Esophagus squamous epithelium (tissue), 4 donors: ENCODE measurements around the gene GTF2A1L.

Experiments used
- CTCF ChIP-seq, 6 experiments: fragments of 450-650 bp in 4 of 6; fragments of 200-600 bp in 2 of 6; sonication (generic) in 2 of 6; IDR thresholded peaks; one replicate each; pipeline ENCODE4 v1.5.1; 2016 to 2019; ENCODE audit warnings: antibody characterized with exemption in 6 of 6, mild to moderate bottlenecking in 4 of 6, moderate library complexity in 4 of 6
- POLR2A ChIP-seq, 4 donors: fragments of 450-650 bp; IDR thresholded peaks; one replicate each; pipeline ENCODE4 v1.6.1; 2017; ENCODE audit warnings: antibody characterized with exemption in 4 of 4, mild to moderate bottlenecking in 4 of 4, moderate library complexity in 3 of 4

GRCh38 chr2:48638261-48638660 is 20.6 kb downstream of the GTF2A1L start:
- no peak for TF ChIP-seq CTCF (IDR thresholded peaks at IDR 0.05)
- TF ChIP-seq POLR2A (IDR thresholded peaks at IDR 0.05), result no peak
